ENCODE measurements around the gene GALNS. TPM values are rescaled to one million over a fixed set of nuclear protein-coding genes. Genes with fewer than 3 reads are reported as not detected.

Gene GALNS
- total and polyA plus RNA-seq, 9 donors: 14.0 to 40.4 (median 21.6) TPM

DNA sequence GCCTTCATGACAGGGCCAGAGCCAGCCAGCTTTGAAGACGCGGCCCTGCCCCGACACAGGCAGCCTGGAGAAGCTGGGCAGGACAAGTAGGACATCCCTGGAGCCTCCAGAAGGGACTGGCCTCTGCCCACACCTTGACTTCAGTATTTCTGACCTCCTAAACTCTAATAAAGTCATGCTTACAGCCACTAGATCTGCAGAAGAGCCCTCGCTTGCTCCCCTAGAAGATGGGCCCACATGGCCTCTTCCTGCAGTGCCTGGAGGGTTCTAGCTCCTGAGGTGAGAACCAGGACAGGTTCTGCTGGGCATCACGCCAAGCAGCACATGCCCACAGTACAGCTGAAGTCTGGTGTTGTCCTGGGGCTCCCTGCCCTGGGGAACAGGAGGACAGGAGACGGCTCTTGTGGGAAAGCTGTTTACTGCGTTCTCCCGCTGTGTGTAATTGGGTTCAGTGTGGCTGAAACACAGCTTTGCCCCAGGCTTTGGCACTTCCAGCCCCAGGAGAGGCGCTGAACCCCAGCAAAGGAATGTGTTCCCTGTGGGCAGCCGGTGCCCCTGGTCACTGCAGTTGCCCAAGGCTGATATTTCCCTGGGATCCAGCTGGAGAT, 47.6 kb downstream of the GALNS start:
- intact Hi-C loops (cut with DNase I): no loop called here
- WGBS, 3 donors: 82 to 88% (median 83%) methylated on average over 10 of the region's 10 CpGs

DNA sequence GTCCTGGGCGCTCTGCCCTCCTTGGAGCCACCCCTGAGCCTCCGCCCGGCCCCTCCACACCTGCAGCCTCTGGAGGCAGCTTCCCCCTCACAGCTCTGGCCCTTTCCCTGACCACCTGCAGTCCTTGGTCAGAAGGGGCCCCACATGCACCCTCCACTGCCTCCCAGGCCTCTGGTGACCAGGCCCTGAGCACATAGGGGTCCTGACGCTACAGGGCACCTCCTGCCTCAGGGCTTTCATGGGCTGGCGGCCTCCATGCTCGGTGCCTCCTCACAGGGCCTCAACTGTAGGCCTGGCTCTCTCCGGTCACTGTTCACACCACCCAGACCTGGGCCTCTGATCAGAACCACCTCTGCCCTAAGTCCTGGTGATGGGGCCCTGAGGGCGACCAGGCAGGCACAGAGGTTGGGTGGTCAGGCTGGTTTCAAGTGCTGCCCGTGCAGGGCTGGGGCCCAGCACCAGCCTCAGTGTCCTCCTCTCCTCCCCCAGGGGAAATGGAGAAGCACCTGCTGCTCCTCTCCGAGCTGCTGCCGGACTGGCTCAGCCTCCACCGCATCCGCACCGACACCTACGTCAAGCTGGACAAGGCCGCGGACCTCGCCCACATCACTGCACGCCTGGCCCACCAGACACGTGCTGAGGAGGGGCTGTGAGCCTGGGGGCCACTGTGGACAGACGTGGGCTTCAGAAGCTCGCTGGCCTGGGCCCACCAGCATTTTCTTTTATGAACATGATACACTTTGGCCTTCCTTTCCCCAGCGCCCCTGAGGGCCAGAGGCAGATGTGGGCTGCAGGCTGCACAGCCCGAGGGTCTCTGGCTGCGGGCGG, 48.9 kb downstream of the GALNS start:
- no peak overlapping the region for H3K27ac ChIP-seq
- peaks cover 6% of the 10 kb centered on the region for H3K4me1 ChIP-seq (ENCODE audit: insufficient read depth)
- H3K36me3 ChIP-seq: no peaks in the 10 kb centered on the region
- H3K27me3 ChIP-seq: no peaks in the 10 kb centered on the region
- no peak overlapping the region for H3K4me3 ChIP-seq
- TF ChIP-seq, protein P1, sequence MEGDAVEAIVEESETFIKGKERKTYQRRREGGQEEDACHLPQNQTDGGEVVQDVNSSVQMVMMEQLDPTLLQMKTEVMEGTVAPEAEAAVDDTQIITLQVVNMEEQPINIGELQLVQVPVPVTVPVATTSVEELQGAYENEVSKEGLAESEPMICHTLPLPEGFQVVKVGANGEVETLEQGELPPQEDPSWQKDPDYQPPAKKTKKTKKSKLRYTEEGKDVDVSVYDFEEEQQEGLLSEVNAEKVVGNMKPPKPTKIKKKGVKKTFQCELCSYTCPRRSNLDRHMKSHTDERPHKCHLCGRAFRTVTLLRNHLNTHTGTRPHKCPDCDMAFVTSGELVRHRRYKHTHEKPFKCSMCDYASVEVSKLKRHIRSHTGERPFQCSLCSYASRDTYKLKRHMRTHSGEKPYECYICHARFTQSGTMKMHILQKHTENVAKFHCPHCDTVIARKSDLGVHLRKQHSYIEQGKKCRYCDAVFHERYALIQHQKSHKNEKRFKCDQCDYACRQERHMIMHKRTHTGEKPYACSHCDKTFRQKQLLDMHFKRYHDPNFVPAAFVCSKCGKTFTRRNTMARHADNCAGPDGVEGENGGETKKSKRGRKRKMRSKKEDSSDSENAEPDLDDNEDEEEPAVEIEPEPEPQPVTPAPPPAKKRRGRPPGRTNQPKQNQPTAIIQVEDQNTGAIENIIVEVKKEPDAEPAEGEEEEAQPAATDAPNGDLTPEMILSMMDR (IDR thresholded peaks at IDR 0.05): no peak
- no peak for TF ChIP-seq POLR2A (IDR thresholded peaks at IDR 0.05)
- no peak for TF ChIP-seq EP300 (IDR thresholded peaks at IDR 0.05)
- WGBS, 3 donors: 82 to 83% (median 82%) methylated on average over 26 of the region's 26 CpGs
- intact Hi-C loops (cut with DNase I): no loop called here
- H3K9me3 ChIP-seq: no peaks in the 10 kb centered on the region
- DNase-seq: no peak

More for the DNA sequence above, 47.6 kb downstream of the GALNS start:
- Histone ChIP-seq H3K36me3 (no peaks in the 10 kb centered on the region), H3K4me3 (no peak overlapping the region), H3K27ac (no peak overlapping the region), H3K9me3 (no peaks in the 10 kb centered on the region), H3K4me1 (ENCODE audit: insufficient read depth) (peaks cover 7% of the 10 kb centered on the region), H3K27me3 (no peaks in the 10 kb centered on the region)
- TF ChIP-seq, protein P1 (IDR thresholded peaks at IDR 0.05): no peak
- TF ChIP-seq POLR2A (IDR thresholded peaks at IDR 0.05) (no peak), EP300 (IDR thresholded peaks at IDR 0.05) (no peak)
- DNase-seq: no peak

DNA sequence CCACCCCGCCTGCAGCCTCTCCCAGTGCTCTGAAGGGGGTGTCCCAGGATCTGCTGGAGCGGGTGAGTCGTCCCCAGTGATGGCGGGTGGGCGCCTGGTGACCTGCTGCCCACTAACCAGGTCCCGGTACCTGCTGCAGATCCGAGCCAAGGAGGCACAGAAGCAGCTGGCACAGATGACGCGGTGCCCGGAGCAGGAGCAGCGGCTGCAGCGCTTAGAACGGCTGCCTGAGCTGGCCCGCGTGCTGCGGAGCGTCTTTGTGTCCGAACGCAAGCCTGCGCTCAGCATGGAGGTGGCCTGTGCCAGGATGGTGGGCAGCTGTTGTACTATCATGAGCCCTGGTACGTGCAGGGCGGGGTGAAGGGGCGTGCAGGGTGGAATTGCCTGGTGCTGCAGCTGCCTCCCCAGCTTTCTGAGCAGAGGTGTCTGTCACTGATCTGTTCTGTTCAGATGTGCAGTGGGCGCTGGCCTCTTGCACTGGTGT, 49.6 kb downstream of the GALNS start:
- Histone ChIP-seq H3K9me3 (no peaks in the 10 kb centered on the region), H3K27me3 (no peaks in the 10 kb centered on the region), H3K4me3 (no peak overlapping the region), H3K4me1 (ENCODE audit: insufficient read depth) (peaks cover 4% of the 10 kb centered on the region), H3K27ac (no peak overlapping the region), H3K36me3 (no peaks in the 10 kb centered on the region)
- no peak for DNase-seq
- intact Hi-C loops (cut with DNase I): no loop called here
- WGBS, 3 donors: 80 to 85% (median 81%) methylated on average over 23 to 24 of the region's 24 CpGs
- TF ChIP-seq EP300 (IDR thresholded peaks at IDR 0.05) (no peak), POLR2A (IDR thresholded peaks at IDR 0.05) (no peak)
- TF ChIP-seq, protein P1 (IDR thresholded peaks at IDR 0.05): no peak

DNA sequence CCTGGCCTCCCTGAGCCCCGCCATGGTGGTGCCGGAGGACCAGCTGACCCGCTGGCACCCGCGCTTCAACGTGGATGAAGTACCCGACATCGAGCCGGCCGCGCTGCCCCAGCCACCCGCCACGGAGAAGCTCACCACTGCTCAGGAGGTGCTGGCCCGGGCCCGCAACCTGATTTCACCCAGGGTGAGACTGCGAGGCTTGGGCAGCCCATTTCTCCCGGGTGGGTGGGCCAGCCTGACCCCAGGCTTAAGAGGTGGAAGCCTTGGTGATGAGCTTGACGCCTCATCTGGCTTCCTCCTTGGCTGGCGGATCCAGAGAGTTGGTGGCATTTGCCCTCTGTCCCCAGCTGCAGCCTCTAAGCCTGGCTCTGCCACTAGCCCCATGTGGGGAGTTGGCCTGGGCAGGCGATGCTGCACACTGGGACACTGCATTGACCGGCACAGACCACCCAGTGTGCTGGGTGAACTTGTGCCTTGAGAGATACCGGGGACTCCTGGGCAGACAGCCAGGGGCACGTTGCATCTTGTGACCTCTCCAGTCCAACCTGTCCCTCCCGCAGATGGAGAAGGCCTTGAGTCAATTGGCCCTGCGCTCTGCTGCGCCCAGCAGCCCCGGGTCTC, 50.1 kb downstream of the GALNS start:
- DNase-seq: no peak
- Histone ChIP-seq H3K9me3 (no peaks in the 10 kb centered on the region), H3K27ac (no peak overlapping the region), H3K4me1 (ENCODE audit: insufficient read depth) (peaks cover 4% of the 10 kb centered on the region), H3K36me3 (no peaks in the 10 kb centered on the region), H3K4me3 (no peak overlapping the region), H3K27me3 (no peaks in the 10 kb centered on the region)
- WGBS, 3 donors: 62 to 73% (median 66%) methylated on average over 27 of the region's 27 CpGs
- intact Hi-C loops (cut with DNase I): no loop called here
- no peak for TF ChIP-seq POLR2A (IDR thresholded peaks at IDR 0.05)
- no peak for TF ChIP-seq EP300 (IDR thresholded peaks at IDR 0.05)
- TF ChIP-seq, protein P1 (IDR thresholded peaks at IDR 0.05): no peak
